ENCODE data around the gene FFAR1.
"Not testable (repeated sequence)": the region's sequence is repeated elsewhere in the genome, so short reads cannot be mapped to it uniquely, and the experiment has no call there.

GRCh38 chr19:35358834-35359233 is 11.1 kb downstream of the FFAR1 start:
- TF ChIP-seq POLR2A (IDR thresholded peaks at IDR 0.05; ENCODE audit: low read length); GATA1 (IDR thresholded peaks at IDR 0.05; ENCODE audit: low read depth, low read length): not testable (repeated sequence)

Measured in erythroblast (primary cell).